DND-41 (cell line): ENCODE measurements around the gene HLTF.

Experiments
- ATAC-seq: fragments of 200-7000 bp; cut with Tn5 transposase; 3 replicates; pipeline ENCODE4 v1.9.1; 2021; ENCODE audit warnings: low read depth; ENCODE audit not compliant: insufficient read depth
- DNase-seq: peaks from one replicate; pipeline ENCODE4 v3.0.0-alpha.2; 2020
- H2AFZ ChIP-seq: 2 replicates; pipeline ENCODE4 v1.6.0; 2012; ENCODE audit warnings: low read depth, low read length
- H3K27ac ChIP-seq: 2 replicates; pipeline ENCODE4 v1.5.1; 2012; ENCODE audit warnings: low read length, inconsistent platforms
- H3K27me3 ChIP-seq: fragments of 200-600 bp; sonication (generic); 2 replicates; pipeline ENCODE4 v1.6.0; 2012; ENCODE audit warnings: low read length, mild to moderate bottlenecking, inconsistent platforms; ENCODE audit not compliant: insufficient read depth, poor library complexity
- H3K36me3 ChIP-seq: 2 replicates; pipeline ENCODE4 v1.5.1; 2012; ENCODE audit warnings: low read length, inconsistent platforms; ENCODE audit not compliant: insufficient read depth
- H3K4me1 ChIP-seq: 2 replicates; pipeline ENCODE4 v1.5.1; 2012; ENCODE audit warnings: mild to moderate bottlenecking, low read length; ENCODE audit not compliant: insufficient read depth
- H3K4me2 ChIP-seq: 2 replicates; pipeline ENCODE4 v1.6.0; 2012; ENCODE audit warnings: mild to moderate bottlenecking, moderate library complexity, low read length, inconsistent platforms; ENCODE audit not compliant: insufficient read depth
- H3K4me3 ChIP-seq, 2 experiments: fragments of 200-600 bp in 1 of 2; shearing (Covaris generic) in 1 of 2; 2 replicates each; pipeline ENCODE4 v1.5.1; 2012 to 2016; ENCODE audit warnings: inconsistent platforms in 2 of 2, low read length in 2 of 2, mild to moderate bottlenecking in 2 of 2, low read depth in 1 of 2, moderate library complexity in 1 of 2
- H3K79me2 ChIP-seq: 2 replicates; pipeline ENCODE4 v1.6.0; 2012; ENCODE audit warnings: low read length, inconsistent platforms; ENCODE audit not compliant: insufficient read depth
- H3K9ac ChIP-seq: 2 replicates; pipeline ENCODE4 v1.6.0; 2012; ENCODE audit warnings: low read depth, mild to moderate bottlenecking, inconsistent platforms, low read length, moderate library complexity
- H3K9me3 ChIP-seq: 2 replicates; pipeline ENCODE4 v1.5.1; 2012; ENCODE audit warnings: low read length, moderate library complexity, mild to moderate bottlenecking, inconsistent platforms; ENCODE audit not compliant: insufficient read depth, severe bottlenecking
- H4K20me1 ChIP-seq: 2 replicates; pipeline ENCODE4 v1.6.0; 2012; ENCODE audit warnings: low read length; ENCODE audit not compliant: insufficient read depth
- CTCF ChIP-seq: IDR thresholded peaks from 2 replicates; pipeline ENCODE4 v1.5.1; 2012; ENCODE audit warnings: borderline replicate concordance, low read length, moderate library complexity, mild to moderate bottlenecking; ENCODE audit not compliant: poor library complexity, severe bottlenecking; ENCODE audit errors: extremely low read depth
- EZH2 ChIP-seq: IDR thresholded peaks from 3 replicates; pipeline ENCODE4 v1.6.1; 2012; ENCODE audit warnings: borderline replicate concordance, low read depth, mild to moderate bottlenecking, moderate library complexity, low read length, inconsistent platforms; ENCODE audit not compliant: severe bottlenecking

HLTF gene

GRCh38 chr3:149026718-149027117 is 59.6 kb downstream of the HLTF start:
- no peak overlapping the region for H3K27ac ChIP-seq
- no peak for ATAC-seq
- no peaks in the 10 kb centered on the region for H3K27me3 ChIP-seq
- H3K4me3 ChIP-seq, result no peak overlapping the region
- H2AFZ ChIP-seq, result no peak overlapping the region
- no peak overlapping the region for H3K9ac ChIP-seq
- no peaks in the 10 kb centered on the region for H4K20me1 ChIP-seq
- TF ChIP-seq EZH2 (no peak), CTCF (no peak)
- H3K4me2 ChIP-seq, result no peak overlapping the region
- no peaks in the 10 kb centered on the region for H3K79me2 ChIP-seq
- no peaks in the 10 kb centered on the region for H3K9me3 ChIP-seq
- H3K4me1 ChIP-seq, result no peaks in the 10 kb centered on the region
- DNase-seq, result no peak
- peaks cover 64% of the 10 kb centered on the region; the same call in 1 of the 2 replicates for H3K36me3 ChIP-seq

- no peak for TF ChIP-seq EZH2
- no peak for TF ChIP-seq CTCF
- Histone ChIP-seq H2AFZ (no peak overlapping the region), H3K4me3 (no peak overlapping the region), H3K9ac (no peak overlapping the region), H3K27ac (no peak overlapping the region), H3K36me3 (peaks cover 39% of the 10 kb centered on the region; the same call in 1 of the 2 replicates), H3K27me3 (no peaks in the 10 kb centered on the region), H3K4me2 (no peak overlapping the region), H3K4me1 (peaks cover 6% of the 10 kb centered on the region), H3K9me3 (no peaks in the 10 kb centered on the region), H4K20me1 (no peaks in the 10 kb centered on the region), H3K79me2 (no peaks in the 10 kb centered on the region)
- no peak for DNase-seq
- no peak for ATAC-seq
Observed at GRCh38 chr3:149023951-149024350, 62.4 kb downstream of the HLTF start.

GRCh38 chr3:149021830-149022229 is 64.5 kb downstream of the HLTF start:
- TF ChIP-seq CTCF, result no peak
- TF ChIP-seq EZH2, result no peak
- no peak for DNase-seq
- no peak for ATAC-seq
- Histone ChIP-seq H3K36me3 (peaks cover 19% of the 10 kb centered on the region; the same call in 1 of the 2 replicates), H3K27ac (no peak overlapping the region), H3K9ac (no peak overlapping the region), H2AFZ (no peak overlapping the region), H3K4me3 (no peak overlapping the region), H3K79me2 (no peaks in the 10 kb centered on the region), H3K4me1 (peaks cover 6% of the 10 kb centered on the region), H3K27me3 (no peaks in the 10 kb centered on the region), H3K4me2 (no peak overlapping the region), H4K20me1 (no peaks in the 10 kb centered on the region), H3K9me3 (no peaks in the 10 kb centered on the region)

GRCh38 chr3:149020839-149021252 is 65.5 kb downstream of the HLTF start:
- Histone ChIP-seq H3K9ac (no peak overlapping the region), H2AFZ (no peak overlapping the region), H3K36me3 (peaks cover 10% of the 10 kb centered on the region; the same call in 1 of the 2 replicates), H3K4me2 (no peak overlapping the region), H3K4me1 (peaks cover 6% of the 10 kb centered on the region), H3K4me3 (no peak overlapping the region), H3K79me2 (no peaks in the 10 kb centered on the region), H3K9me3 (no peaks in the 10 kb centered on the region), H4K20me1 (no peaks in the 10 kb centered on the region), H3K27ac (no peak overlapping the region), H3K27me3 (no peaks in the 10 kb centered on the region)
- DNase-seq, result no peak
- no peak for TF ChIP-seq CTCF
- TF ChIP-seq EZH2, result no peak
- peak; percentile 62; the same call in 2 of the 3 replicates for ATAC-seq
